Upper lobe of left lung (tissue), 6 donors: ENCODE measurements around the gene GLIPR1L1. TPM values are rescaled to one million over a fixed set of nuclear protein-coding genes. Genes with fewer than 3 reads are reported as not detected.

Source experiments
- ATAC-seq, 2 donors: fragments of 200-7000 bp; cut with Tn5 transposase; one replicate each; pipeline ENCODE4 v1.9.1; 2022; ENCODE audit warnings: mild to moderate bottlenecking in 2 of 2, moderate library complexity in 2 of 2; ENCODE audit not compliant: low FRiP score in 2 of 2
- DNase-seq, 2 donors: peaks; one replicate each; pipeline ENCODE4 v3.0.0-alpha.2; 2019 to 2020
- H3K27ac ChIP-seq, 4 donors: fragments of 200-600 bp; sonication (generic); one replicate each; pipeline ENCODE4 v1.5.1; 2016 to 2019
- H3K27me3 ChIP-seq, 4 donors: fragments of 200-600 bp; sonication (generic); one replicate each; pipeline ENCODE4 v1.5.1; 2017 to 2019
- H3K36me3 ChIP-seq, 4 donors: fragments of 200-600 bp; sonication (generic); one replicate each; pipeline ENCODE4 v1.5.1; 2016 to 2019
- H3K4me1 ChIP-seq, 4 donors: fragments of 200-600 bp; sonication (generic); one replicate each; pipeline ENCODE4 v1.5.1; 2018 to 2019
- H3K4me3 ChIP-seq, 4 donors: fragments of 200-600 bp; sonication (generic); one replicate each; pipeline ENCODE4 v1.5.1; 2017 to 2019; ENCODE audit warnings: mild to moderate bottlenecking in 2 of 4, moderate library complexity in 1 of 4
- H3K9me3 ChIP-seq, 4 donors: fragments of 200-600 bp; sonication (generic); one replicate each; pipeline ENCODE4 v1.5.1; 2018 to 2019
- EP300 ChIP-seq, 4 donors: sonication (generic); formaldehyde crosslinking; IDR thresholded peaks; one replicate each; pipeline ENCODE4 v1.5.1; 2017; ENCODE audit warnings: antibody characterized with exemption in 4 of 4, control low read depth in 2 of 4
- POLR2A ChIP-seq, 4 donors: fragments of 450-650 bp; IDR thresholded peaks; one replicate each; pipeline ENCODE4 v1.5.1; 2016 to 2017; ENCODE audit warnings: antibody characterized with exemption in 4 of 4, mild to moderate bottlenecking in 2 of 4
- POLR2AphosphoS5 ChIP-seq, 2 donors: sonication (generic); formaldehyde crosslinking; IDR thresholded peaks; one replicate each; pipeline ENCODE4 v1.5.1; 2017; ENCODE audit warnings: antibody characterized with exemption in 2 of 2
- WGBS, 2 donors: methylation state at CpG; one replicate each; pipeline ENCODE4 v1.1.5; 2017 to 2018; 5-methylcytosine and 5-hydroxymethylcytosine counted together
- total RNA-seq, 6 donors: library from RNA; depleted of rRNA in 4 of 6; stranded (reverse); fragments of >200 nt in 4 of 6; gene quantifications; one replicate each; pipeline versions ENCODE4 v1.1.0 to v1.2.1, GENCODE V29; 2016 to 2021
- TF ChIP-seq, protein P1 (sequence below), 6 experiments: fragments of 450-650 bp in 4 of 6; fragments of 200-600 bp in 2 of 6; sonication (generic) in 2 of 6; IDR thresholded peaks; one replicate each; pipeline ENCODE4 v1.5.1; 2016 to 2019; ENCODE audit warnings: antibody characterized with exemption in 6 of 6
- donor health status: DM: no; HTN: no; CAD: no; lungs with moderate emphysema.
- donor health status: DM: no; HTN: yes; CAD: no; lungs with severe emphysema.

The GLIPR1L1 gene
- total RNA-seq, 6 donors from 2014 or later, result not detected

DNA sequence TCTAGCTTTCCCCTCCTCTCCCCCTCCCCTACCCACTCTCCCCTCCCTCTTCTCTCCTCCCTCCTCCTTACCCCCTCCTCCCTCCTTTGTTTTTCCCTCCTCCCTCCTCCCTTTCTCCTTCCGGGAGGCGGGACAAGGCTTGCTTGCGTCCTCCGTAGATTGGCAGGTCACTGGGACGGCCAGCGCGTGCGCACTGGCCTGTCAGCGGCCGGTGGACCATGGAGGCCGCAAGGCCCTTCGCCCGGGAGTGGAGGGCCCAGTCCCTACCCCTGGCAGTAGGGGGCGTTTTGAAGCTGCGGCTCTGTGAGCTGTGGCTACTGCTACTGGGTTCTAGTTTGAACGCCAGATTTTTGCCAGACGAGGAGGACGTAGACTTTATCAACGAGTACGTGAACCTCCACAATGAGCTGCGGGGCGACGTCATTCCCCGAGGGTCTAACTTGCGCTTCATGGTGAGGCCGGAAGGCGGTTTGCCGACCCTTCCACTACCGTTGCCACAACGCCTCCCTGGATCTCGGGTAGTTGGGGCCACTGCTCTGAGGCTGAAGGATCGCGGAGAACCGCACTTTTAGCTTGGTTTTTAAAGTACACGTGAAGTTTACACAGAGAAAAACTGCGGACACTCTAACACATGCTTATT lies 56.5 kb downstream of the GLIPR1L1 start, which contains the start of gene GLIPR1L2:
Gene GLIPR1L2, plus strand, starts transcription at position 191 of the 640 bp plus-strand sequence. Its CDS starts 28 bp downstream, at position 219.
- ATAC-seq (peak; percentile 100), DNase-seq (peak; percentile 96 to 98)
- Histone ChIP-seq H3K36me3 (no peaks in the 10 kb centered on the region), H3K27me3 (no peaks in the 10 kb centered on the region), H3K4me1 (peaks cover 5 to 18% (median 16%) of the 10 kb centered on the region in 4 donors), H3K4me3 (peak within 1 kb of the TSS; percentile 46 to 62 (median 52)), H3K9me3 (no peaks in the 10 kb centered on the region), H3K27ac (peak within 1 kb of the TSS; percentile 84 to 93 (median 92))
- TF ChIP-seq POLR2A (IDR thresholded peaks at IDR 0.05), result peak in 3 of 4 donors; percentile 54 to 80 (median 71)
- peak; percentile 75 to 95 for TF ChIP-seq POLR2AphosphoS5 (IDR thresholded peaks at IDR 0.05)
- TF ChIP-seq, protein P1, sequence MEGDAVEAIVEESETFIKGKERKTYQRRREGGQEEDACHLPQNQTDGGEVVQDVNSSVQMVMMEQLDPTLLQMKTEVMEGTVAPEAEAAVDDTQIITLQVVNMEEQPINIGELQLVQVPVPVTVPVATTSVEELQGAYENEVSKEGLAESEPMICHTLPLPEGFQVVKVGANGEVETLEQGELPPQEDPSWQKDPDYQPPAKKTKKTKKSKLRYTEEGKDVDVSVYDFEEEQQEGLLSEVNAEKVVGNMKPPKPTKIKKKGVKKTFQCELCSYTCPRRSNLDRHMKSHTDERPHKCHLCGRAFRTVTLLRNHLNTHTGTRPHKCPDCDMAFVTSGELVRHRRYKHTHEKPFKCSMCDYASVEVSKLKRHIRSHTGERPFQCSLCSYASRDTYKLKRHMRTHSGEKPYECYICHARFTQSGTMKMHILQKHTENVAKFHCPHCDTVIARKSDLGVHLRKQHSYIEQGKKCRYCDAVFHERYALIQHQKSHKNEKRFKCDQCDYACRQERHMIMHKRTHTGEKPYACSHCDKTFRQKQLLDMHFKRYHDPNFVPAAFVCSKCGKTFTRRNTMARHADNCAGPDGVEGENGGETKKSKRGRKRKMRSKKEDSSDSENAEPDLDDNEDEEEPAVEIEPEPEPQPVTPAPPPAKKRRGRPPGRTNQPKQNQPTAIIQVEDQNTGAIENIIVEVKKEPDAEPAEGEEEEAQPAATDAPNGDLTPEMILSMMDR (IDR thresholded peaks at IDR 0.05), result peak; percentile 73 to 93 (median 87)
- TF ChIP-seq EP300 (IDR thresholded peaks at IDR 0.05), result no peak
- 2 to 4% methylated on average over 19 to 25 of the region's 36 CpGs for WGBS, 2 donors

DNA sequence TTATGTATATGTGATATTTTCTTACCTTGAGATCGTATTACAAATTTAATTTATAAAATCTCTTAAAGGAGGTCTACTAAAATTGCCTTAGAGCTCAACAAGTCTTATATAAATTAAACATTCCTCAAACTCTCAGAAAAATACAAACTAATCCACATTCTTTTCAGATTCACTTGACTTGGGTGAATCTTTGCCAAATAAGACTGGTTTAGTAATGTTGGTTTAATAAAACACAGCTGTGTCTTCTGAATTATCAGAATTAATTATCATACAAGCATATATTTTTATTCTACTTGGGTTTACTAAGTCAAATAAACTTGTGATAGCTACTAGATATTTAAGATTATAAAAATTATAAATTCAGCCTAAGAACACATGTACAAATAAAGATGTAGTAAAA lies 69.8 kb downstream of the GLIPR1L1 start:
- H3K27ac ChIP-seq, result no peak overlapping the region
- no peaks in the 10 kb centered on the region for H3K27me3 ChIP-seq
- 86 to 91% methylated on average over 1 of the region's 1 CpG for WGBS, 2 donors
- no peaks in the 10 kb centered on the region for H3K36me3 ChIP-seq
- no peaks in the 10 kb centered on the region for H3K9me3 ChIP-seq
- TF ChIP-seq EP300 (IDR thresholded peaks at IDR 0.05), result no peak
- no peak for TF ChIP-seq POLR2A (IDR thresholded peaks at IDR 0.05)
- TF ChIP-seq, protein P1 (IDR thresholded peaks at IDR 0.05), result no peak
- TF ChIP-seq POLR2AphosphoS5 (IDR thresholded peaks at IDR 0.05), result no peak
- no peaks in the 10 kb centered on the region for H3K4me1 ChIP-seq
- ATAC-seq, result no peak
- DNase-seq, result no peak
- no peak overlapping the region for H3K4me3 ChIP-seq

DNA sequence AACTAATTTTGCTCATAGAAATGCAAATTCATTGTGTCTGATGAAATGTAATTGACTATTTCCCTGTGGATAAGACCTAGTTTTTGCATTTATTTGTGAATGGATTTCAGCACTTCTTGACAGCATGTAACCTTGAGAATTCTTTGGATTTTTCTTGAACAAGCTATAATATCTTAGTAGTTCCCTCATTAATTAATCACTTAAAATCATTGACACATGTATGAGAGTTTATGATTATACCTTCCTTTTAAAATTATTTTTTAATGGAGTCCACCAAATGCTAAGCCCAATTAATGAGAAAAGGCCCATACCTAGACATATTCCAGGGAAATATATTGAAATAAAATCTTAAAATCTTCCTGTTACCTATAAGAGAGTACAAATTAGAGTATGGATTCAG lies 73.2 kb downstream of the GLIPR1L1 start:
- no peaks in the 10 kb centered on the region for H3K4me1 ChIP-seq
- no peak overlapping the region for H3K4me3 ChIP-seq
- no peak for ATAC-seq
- H3K9me3 ChIP-seq, result no peaks in the 10 kb centered on the region
- no peaks in the 10 kb centered on the region for H3K27me3 ChIP-seq
- TF ChIP-seq POLR2A (IDR thresholded peaks at IDR 0.05) (no peak), EP300 (IDR thresholded peaks at IDR 0.05) (no peak), POLR2AphosphoS5 (IDR thresholded peaks at IDR 0.05) (no peak)
- TF ChIP-seq, protein P1 (IDR thresholded peaks at IDR 0.05), result no peak
- H3K36me3 ChIP-seq, result no peaks in the 10 kb centered on the region
- no peak overlapping the region for H3K27ac ChIP-seq
- DNase-seq, result no peak

DNA sequence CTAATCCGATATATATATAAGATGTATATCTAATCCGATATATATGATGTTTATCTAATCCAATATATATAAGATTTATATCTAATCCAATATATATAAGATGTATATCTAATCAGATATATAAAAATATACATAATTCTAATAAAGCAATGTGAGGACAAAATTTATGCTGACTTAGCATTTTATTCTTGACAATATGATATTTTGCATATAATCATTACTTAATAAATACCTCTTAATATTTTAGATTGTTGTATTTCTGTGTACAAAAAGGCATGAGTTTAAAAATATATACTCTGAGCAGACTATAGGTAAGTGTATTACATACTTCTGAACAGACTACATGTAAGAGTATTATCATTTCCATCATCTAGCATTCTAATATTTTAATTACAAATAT lies 75.4 kb downstream of the GLIPR1L1 start:
- no peak for ATAC-seq
- no peak for TF ChIP-seq POLR2A (IDR thresholded peaks at IDR 0.05)
- TF ChIP-seq EP300 (IDR thresholded peaks at IDR 0.05), result no peak
- no peak for TF ChIP-seq POLR2AphosphoS5 (IDR thresholded peaks at IDR 0.05)
- no peak overlapping the region for H3K4me3 ChIP-seq
- no peaks in the 10 kb centered on the region for H3K36me3 ChIP-seq
- DNase-seq, result no peak
- H3K27me3 ChIP-seq, result no peaks in the 10 kb centered on the region
- H3K9me3 ChIP-seq, result no peaks in the 10 kb centered on the region
- H3K4me1 ChIP-seq, result no peaks in the 10 kb centered on the region
- H3K27ac ChIP-seq, result no peak overlapping the region
- 100% methylated on average over 2 of the region's 2 CpGs for WGBS, 2 donors

DNA sequence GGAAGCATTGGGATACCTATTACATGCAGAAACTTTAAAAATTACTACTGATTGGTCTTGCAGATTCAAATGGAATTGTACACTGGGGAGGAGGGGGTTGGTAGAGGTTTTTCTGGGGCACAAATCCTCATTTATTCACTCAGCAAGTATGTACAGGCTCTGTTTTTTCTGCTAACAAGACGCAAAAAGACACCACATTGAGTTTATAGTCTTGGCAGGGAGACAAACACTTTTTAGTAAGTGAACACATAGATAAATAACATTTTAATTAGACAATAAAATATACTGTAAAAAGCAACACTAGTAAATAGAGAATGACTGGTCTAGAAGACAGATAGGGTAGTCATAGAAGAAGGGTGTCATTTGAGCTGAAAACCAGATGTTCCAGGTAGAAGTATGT lies 80.2 kb downstream of the GLIPR1L1 start:
- TF ChIP-seq POLR2A (IDR thresholded peaks at IDR 0.05) (no peak), EP300 (IDR thresholded peaks at IDR 0.05) (no peak), POLR2AphosphoS5 (IDR thresholded peaks at IDR 0.05) (no peak)
- TF ChIP-seq, protein P1 (IDR thresholded peaks at IDR 0.05), result no peak
- Histone ChIP-seq H3K27me3 (no peaks in the 10 kb centered on the region), H3K4me3 (no peak overlapping the region), H3K4me1 (no peaks in the 10 kb centered on the region), H3K36me3 (no peaks in the 10 kb centered on the region), H3K9me3 (no peaks in the 10 kb centered on the region), H3K27ac (no peak overlapping the region)
- WGBS, 2 donors, result 93 to 96% methylated on average over 1 of the region's 1 CpG
- ATAC-seq (no peak), DNase-seq (no peak)
